DMS 273 treated with DMSO at 0.1 percent for 48 hours (cell line): Measurements from ENCODE around the gene NFX1.
"Not testable (repeated sequence)": the region's sequence is repeated elsewhere in the genome, so short reads cannot be mapped to it uniquely, and the experiment has no call there.

ENCODE experiments used
- DNase-seq: peaks from one replicate; lab custom pipeline; 2025; lab: John Stamatoyannopoulos, UW

The NFX1 gene

DNA sequence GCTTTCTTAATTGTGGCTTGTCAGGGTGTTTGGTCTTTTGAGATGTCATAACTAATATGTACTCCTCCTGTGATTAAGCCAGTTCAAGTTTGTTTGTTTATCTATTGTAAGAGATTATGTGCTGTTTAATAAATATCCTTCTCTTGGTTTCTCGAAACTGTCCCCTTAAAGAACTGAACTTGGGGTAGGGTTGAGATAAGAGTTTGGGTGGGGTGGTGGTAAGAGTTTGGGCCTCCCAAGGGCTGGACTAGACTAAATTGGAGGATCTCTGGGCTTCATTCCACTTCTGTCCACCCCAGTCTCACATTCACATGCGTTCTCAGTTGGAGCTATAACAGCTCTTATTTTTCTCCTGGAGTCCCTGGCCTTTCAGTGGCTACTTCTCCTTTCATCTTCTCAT is 73.8 kb downstream of the NFX1 start:
- DNase-seq = no peak

DNA sequence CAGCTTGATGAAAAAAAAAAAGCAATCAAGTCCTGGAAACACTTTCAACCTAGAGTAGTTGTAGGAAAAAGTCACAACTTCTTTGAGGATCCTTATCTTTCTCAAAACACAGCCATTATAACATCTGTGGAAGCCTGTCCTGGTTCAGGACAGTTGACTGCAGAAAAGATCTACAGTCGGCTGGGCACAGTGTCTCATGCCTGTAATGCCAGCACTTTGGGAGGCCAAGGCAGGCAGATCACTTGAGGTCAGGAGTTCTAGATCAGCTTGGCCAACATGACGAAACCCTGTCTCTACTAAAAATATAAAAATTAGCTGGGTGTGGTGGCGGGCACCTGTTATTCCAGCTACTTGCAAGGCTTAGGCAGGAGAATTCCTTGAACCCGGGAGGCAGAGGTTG is 74.5 kb downstream of the NFX1 start:
- DNase-seq = not testable (repeated sequence)

DNA sequence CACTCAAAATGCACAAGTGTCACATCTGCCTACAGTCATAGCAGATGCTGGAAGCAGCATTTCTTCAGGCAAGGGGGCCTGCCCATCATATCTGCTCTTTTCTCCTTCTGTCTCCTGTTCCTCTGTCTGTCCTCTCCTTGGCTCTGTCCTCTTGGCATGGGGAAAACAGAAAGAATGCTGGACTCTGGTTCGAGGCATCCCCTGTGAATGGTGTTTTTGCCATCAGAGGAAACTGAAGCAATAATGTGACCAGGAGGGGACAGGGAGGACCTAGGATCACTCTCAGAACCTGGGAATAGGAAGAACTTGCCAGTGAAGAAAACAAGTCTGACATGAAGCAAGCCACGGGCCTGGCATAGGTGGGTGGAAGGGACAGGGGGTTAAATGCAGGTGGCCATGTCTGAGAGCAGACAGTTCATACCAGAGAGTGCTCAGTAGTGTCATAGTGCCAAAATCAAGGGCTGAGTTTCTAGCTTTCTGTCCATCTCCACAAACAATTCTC is 76.7 kb downstream of the NFX1 start:
- no peak for DNase-seq

DNA sequence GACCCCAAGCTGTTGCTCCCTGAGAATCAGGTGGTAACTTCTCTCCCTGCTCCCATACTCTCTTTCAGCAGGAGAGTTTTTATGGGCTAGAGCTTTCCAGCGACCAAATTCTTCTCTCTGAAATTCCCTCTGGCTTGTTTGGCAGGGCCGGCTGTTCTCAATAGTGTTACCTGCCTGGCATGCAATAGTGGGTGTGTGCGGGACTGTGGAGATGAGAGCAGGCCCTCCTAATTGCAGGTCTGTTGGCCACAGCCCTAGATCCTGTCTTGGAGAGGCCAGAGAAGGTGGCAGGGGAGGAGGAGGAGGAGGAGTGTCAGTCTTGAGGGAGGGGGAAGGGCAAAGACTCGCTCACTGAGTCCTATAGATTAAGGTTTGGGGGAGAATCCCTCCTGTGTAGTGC is 82.6 kb downstream of the NFX1 start:
- DNase-seq = no peak

DNA sequence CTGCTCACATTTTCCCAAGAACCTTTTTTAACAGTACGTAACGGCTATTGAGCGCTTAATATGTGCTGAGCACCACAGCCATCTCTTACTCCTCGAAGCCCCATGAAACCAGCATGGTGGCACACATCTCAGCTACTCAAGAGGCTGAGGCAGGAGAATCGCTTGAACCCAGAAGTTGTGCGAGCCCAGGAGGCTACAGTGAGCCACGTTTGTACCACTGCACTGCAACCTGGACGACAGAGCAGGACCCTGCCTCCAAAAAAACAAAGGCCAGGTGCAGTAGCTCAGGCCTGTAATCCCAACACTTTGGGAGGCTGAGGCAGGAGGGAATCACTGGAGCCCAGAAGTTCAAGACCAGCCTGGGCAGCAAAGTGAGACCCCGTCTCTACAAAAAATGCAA is 83.9 kb downstream of the NFX1 start:
- no peak for DNase-seq

DNA sequence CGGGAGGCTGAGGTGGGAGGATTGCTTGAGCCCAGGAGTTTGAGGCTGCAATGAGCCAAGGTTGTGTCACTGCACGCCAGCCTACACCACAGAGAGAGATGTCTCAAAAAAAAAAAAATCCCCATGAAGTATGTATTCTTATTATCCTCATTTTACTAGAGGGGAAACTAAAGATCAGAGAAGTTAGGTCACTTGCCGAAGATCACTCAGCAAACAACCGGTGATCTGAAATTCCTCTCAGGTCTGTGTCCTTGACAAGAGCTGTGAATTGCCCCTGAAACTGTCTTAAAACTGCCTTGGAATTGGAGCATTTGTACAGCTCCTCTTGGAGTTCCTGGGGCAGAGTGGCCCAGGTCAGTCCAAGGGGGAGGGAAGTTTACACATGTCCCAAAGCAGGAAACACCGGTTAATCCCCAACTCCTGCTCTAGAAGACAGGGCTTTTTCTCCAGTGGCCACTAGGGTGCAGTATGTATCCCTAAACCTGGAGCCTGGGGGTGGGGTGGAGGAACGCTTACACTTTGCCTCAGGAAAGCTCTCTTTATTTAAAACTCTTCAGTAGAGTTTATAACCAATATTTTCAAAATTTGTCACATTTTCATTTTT is 84.4 kb downstream of the NFX1 start:
- peak; percentile 7 for DNase-seq

DNA sequence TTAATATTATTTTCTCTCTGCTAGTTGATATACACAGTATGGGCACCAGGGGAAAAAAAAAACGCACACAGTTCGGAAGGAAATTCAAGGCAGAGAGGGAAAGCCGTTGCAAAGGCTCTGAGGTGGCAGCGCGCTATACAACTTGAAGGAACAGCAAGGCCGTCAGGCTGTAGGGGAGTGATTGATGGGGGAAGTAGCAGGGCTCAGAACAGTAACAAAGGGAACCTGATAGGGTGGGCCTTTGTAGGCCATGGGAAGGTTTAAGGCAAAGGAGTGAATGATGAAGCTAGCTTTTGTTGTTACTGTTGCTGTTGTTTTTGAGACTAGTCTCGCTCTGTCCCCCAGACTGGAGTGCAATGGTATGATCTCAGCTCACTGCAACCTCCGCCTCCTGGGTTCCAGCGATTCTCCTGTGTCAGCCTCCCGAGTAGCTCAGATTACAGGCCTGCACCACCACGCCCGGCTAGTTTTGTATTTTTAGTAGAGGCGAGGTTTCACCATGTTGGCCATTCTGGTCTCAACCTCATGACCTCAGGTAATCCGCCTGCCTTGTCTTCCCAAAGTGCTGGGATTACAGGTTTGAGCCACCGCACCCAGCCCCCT is 85.0 kb downstream of the NFX1 start:
- no peak for DNase-seq

DNA sequence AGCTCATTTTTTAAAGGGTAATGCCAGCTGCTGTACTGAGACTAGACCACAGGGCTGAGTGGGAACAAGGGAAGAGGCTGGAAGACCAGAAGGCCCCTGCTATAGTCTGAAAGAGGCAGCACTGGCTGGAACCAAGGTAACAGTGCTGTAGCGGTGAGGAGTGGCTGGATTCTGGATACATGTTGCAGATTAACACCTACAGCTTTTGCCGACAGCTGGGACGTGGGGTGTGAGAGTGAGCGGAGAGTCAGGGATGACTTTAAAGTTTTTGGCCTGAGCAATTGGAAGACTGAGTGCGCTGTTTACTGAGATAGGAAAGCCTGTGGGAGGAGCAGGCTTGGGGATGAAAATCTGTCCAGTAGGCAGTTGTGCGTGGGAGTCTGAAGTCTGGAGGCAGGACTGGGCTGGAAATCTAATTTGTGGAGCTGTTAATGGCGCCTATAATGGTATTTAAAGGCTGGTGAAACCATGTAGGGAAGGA is 85.6 kb downstream of the NFX1 start:
- DNase-seq = no peak

DNA sequence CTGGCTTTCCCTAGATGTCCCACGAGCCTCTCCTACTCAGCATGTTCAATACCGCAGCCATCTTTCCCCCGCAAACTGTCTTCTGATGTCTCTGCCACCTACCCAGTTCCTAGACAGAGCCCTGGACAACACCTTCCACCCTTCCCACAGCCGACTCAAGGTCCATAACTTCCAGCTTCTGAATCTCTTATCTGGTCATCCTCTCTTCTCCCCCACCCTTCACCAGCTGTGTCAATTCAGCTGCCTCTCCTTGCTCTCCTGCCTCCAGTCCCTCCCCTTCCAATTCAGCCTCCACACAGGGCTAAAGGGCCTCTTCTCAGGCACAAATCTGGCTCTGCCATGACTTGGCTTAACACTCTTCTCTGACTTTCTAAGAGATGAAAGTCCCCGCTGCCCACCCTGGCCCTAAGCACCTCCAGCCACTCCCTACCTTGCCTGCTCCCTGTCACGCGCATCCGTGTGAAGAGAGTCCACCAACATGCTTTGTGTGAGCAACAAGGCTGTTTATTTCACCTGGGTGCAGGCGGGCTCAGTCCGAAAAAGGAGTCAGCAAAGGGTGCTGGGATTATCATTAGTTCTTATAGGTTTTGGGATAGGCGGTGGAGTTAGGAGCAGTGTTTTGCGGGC is 86.9 kb downstream of the NFX1 start:
- no peak for DNase-seq

DNA sequence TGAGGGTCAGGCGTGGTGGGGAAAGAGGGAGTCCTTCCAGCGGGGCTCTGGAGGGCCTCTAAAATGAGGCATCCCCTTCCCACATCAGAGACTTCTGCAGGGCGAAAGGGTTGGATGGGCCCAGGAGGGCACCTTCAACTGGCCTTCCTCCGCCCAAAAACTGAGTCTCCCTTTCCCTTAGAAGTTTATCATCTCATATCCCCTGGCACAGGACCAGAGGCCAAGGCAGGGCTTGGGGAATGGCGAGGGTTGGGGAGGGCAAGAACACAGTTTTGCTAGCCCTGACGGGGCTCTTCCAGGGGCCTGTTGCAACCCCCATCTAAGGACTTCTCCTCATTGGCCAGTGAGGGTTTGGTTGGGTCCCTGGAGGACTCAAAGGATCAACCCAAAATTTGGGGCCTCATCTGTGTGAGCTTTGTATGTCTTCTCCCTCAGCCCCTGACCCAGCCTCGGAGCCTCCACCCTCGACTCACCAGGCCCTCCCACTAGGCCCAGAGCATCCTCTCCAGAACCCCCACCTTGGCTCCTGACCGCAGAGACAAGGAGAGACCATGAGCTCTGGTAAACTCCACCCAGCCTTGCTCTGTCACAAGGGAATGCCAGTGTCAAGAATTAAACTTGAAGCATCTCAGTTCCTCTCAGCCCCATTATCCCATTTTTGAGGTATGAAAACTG is 87.9 kb downstream of the NFX1 start:
- DNase-seq = no peak

DNA sequence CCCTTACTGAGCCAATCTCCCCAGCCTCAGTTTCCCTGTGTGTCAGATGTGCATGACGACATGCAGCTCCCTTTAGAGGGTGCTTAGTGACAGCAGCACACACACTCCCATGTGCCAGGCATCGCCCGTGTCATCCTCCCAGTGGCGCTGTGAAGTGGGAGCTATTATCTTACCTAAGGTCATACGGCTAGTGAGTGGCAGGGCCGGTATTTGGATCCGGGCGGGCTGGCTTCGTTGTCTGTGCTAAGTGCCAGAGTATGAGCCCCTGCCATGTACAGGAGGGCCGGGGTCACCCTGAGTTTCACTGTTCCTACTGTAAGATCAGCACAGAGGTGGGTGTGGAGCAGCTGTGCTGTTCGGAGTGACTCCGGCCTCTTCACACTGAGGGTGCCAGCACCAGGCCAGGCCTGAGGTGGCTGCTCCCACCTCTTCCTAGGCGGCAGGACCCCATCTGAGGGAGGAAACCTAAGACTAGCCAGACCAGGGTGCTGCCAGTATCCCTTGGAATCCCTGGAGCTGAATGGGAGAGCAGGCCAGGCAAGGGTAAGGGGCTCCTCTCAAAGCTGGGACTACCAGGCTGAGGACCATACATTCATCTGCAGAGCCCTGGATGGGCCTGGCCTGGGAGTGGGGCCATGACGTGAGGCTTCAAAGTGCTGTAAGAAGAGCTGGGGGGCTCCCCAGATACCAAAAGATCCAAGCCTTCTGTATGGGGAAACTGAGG is 89.5 kb downstream of the NFX1 start:
- DNase-seq = no peak

DNA sequence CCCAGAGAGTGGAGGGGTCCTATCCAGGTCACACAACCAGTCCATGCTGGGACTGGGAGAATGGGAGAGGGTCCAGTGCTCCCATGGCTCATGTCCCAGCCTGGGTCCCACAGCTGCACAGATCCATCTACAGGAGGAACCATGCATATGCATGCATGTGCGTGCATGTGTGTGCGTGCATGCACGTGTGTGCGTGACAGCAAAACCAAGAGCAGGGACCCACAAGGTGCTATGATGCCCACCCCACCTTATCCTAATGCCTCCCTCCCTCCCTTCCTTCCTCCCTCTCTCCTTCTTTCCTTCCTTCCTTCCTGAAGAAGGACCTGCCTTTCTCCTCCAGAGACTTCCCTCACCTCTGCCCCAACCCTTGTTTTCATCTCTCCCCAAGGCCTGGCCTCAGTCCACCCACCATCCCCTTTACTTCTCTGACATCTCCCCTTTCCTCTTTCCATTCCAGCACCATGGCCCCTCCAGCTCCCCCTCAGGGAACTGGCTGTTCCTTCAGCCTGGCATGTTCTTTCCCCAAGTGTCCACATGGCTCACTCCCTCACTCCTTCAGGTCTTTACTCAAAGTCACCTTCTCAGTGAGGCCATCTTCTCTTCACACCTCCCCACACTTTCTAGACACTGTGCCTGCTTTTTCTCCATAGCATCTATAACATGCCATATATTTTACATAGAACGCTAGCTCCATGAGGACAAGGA is 90.2 kb downstream of the NFX1 start:
- DNase-seq = no peak

DNA sequence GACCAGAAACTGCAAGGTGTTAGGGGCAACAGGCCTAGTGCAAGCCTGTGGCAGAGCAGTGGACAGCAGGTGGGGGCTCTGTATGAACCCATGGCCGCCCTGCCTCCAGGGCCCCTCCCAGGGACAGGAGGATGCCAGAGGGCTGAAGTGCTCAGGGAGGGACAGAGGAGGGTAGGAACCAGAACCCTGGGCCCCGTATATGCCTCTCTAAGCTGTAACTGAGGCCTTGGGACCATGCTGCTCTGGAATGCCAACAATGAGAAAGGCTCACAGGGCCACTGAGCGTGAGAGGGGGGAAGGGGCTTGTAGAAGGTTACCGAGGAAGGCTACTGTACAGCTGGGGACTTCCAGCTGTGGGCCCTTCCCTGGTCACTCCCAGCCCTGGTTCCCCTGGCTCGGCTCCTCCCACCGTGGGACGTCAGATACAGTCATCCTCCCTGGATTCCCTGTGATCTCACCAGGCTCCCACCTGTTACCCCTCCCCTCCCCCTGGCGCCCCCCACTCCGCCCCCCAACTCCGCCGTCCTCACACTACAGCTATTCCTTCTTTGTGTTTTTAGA is 91.0 kb downstream of the NFX1 start:
- no peak for DNase-seq

DNA sequence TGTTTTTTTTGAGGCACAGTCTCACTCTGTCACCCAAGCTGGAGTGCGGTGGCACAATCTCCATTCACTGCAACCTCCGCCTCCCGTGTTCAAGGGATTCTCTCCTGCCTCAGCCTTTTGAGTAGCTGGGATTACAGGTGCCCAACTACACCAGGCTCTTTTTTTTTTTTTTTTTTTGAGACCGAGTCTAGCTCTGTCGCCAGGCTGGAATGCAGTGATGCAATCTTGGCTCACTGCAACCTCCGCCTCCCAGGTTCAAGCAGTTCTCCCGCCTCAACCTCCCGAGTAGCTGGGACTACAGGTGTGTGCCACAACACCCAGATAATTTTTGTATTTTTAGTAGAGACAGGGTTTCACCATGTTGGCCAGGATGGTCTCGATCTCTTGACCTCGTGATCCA is 92.1 kb downstream of the NFX1 start:
- not testable (repeated sequence) for DNase-seq

DNA sequence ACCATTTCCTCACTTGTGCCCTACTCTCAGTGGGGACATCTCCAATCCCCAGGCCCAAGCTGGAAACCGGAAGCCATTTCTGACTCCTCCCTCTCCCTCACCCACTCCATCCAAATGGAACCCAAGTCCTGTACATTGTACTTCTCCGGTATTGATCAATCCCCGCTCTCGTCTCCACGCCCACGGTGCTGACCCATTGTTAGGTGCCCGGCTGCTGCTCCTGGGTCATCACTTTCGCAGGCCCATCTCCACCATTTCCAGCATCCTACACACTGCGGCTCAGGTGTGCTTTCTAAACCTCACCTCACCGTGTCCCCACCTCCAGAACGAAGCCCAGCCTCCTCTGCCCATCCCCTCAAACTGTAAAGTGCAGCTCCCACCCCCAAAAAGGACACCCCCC is 93.1 kb downstream of the NFX1 start:
- DNase-seq = not testable (repeated sequence)

DNA sequence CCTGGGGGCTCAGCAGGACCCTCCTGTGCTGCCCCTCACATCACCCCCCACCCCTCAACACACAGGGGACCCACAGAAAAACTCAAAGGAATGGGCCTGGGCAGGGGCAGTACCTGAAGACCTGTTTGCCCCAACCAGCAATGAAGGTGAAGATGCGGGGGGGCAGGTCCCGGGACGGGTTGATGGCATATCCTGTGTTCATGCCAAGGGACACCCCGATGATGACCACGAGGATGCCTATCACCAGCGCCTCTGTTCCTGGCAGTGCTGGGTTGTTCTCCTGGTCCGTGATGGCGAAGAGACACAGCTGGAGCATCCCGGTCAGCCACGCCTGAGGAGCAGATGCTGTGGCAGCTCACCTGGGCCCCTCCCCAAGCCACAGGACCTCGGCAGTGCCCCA is 95.2 kb downstream of the NFX1 start:
- DNase-seq = not testable (repeated sequence)

DNA sequence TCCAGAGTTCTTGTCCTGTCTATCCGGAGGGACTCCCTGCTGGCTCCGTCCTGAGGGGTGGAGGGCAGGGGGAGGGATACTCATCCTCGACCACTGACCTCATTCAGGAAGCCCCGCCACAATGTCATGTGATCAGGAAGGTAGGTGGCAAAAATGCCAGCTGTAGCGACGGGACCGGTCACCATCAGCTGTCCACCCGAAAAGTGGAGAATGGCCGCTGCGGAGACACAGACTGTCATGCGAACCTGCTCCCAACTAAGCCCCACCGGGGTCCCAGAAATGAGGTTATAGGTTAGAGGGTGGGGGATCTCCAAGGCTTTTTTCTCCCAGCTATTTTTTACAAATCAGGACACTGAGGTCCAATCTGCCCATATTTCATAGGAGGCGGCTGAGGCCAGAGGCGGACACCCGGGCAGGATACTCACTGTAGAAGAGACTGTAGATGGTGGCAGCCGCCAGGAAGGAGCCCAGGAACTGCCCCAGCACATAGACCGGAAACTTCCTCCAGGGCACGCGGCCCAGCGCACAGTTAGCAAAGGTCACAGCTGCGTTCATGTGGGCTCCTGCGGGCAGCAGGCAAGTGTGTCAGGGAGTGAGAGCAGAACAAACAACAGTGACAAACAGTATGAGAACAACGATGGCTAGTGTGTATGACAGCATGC is 95.8 kb downstream of the NFX1 start:
- not testable (repeated sequence) for DNase-seq

DNA sequence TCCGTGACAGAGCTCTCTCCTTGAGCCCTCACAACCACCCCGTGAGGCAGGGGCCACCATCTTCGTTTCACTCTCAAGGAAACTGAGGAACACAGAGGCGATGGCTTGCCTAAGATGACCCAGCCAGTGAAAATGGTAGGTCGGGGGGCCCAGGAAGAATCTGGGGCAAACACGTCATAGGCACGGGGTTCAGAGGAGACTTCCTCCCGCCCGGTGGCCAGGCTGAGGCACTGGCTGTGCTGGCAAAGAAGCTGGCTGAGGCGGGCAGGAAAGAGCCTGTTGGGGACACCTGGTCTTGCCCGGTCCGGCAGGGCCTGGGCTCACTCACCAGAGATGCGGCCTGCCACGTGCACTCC is 96.3 kb downstream of the NFX1 start:
- not testable (repeated sequence) for DNase-seq

DNA sequence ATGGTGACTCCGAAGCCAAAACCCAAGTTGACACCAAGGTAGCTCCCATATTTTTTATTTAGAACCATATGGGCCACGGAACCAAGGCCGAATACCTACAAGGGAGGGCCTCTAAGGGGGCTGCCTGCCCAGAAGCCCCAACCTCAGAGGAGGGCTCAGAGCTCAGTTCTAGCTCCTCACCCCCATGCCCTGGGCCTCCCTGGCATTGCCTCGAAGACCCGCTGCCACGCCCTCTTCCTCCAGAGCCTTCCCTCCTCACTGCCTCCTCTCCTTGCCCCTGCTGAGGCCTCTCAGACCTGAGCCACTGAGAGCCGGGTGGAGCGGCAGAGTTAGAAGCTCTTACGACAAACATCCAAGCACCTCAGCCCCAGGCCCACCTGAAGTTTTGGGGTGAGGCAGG is 96.7 kb downstream of the NFX1 start:
- DNase-seq = not testable (repeated sequence)

DNA sequence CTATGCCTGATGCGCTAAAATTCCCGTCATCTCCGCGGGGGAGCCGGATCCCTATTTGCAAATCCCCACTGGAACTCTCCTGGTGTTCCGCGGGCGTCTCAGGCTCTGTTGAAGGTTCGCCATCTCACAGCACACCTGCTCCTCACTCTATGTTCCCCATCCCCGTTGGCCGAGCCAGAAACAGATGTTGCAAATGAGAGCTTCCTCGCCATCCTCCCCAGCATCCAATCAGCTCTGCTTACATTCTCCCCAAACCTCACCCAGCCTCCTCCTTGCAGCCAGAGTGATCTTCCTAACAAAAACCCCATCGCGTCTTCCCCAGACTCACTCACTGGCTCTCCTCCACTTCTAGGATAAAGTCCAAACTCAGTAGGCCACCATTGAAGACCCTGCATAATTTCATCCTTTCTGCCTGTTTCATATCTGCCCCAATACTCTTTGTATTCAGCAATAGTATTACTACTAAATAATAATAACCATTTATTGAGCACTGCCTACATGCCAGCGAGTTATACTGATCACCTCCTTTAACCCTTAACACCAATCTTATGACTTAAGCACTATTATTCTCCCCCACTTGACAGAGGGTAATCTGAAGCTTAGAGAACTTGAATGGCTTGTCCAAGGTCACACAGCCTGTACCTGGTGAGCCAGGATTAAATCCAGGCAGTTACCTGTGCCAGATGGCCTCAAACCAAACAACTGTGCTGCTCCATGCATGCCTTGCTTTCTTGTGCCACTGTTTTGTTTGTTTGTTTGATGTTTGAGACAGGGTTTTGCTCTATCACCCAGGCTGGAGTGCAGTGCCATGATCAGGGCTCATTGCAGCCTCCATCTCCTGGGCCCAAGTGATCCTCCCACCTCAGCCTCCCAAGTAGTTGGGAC is 98.0 kb downstream of the NFX1 start:
- DNase-seq = no peak
